CD4-positive, alpha-beta T cell treated with Interleukin-10 for 1 hour (primary cell): Measurements from ENCODE around the gene SLFN14.
"Not testable (repeated sequence)": the region's sequence is repeated elsewhere in the genome, so short reads cannot be mapped to it uniquely, and the experiment has no call there.

Experiments
- DNase-seq: peaks from one replicate; pipeline ENCODE4 v3.0.0-alpha.2; 2020

Gene SLFN14

DNA sequence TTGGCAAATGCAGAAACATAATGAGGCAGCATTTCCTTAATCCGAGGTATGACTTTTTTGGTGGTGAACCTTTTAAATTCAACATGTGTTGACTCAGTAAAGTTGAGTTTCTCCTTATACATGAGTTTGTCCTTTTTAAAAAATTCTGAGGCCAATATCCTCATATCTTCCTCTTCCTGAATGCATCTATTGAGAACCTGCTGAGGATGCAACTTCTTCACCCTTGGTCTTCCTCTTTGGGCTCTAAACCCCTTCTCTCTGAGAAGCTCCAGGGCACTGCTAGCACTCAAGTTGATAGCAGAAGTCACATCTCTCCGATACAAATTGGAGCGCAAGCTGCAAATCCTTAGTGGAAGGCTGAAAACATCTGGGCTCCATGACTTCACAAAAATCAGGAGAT is 3.3 kb downstream of the SLFN14 start:
- DNase-seq, result no peak

GRCh38 chr17:35555691-35556090 is 4.9 kb downstream of the SLFN14 start:
- no peak for DNase-seq

- DNase-seq, result no peak
Observed at GRCh38 chr17:35554668-35555067, 6.0 kb downstream of the SLFN14 start.

- no peak for DNase-seq
Observed at GRCh38 chr17:35553310-35553709, 7.3 kb downstream of the SLFN14 start.

GRCh38 chr17:35548978-35549377 is 11.6 kb downstream of the SLFN14 start:
- no peak for DNase-seq

DNA sequence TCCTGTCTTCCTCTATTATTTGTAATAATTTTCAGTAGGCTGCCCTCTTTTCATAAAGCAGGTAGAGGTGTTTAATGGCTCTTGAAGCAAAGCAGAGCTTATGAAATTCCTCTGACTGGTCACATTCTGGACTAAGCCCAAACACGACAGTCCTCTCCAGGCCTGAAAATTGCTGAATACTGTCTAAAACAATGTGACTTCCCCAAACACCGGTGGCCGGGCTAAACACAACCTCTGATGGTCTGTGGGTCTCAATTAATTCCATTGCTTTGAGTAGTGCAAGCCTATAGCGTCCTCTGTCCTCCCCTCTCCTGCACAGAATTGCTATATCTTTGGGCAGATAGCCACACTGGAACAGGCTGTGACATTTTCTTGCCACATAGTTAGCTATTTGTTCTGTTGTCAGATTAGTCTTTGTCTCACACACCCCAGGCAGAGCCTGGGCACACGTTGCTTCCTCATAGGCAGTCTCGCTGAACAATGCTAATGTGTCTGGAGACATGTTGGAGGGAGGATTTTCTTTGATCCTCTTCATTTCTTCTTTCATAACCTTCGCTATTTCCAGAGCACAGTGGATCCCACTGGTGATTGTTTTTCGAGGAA is 12.3 kb downstream of the SLFN14 start:
- no peak for DNase-seq

DNA sequence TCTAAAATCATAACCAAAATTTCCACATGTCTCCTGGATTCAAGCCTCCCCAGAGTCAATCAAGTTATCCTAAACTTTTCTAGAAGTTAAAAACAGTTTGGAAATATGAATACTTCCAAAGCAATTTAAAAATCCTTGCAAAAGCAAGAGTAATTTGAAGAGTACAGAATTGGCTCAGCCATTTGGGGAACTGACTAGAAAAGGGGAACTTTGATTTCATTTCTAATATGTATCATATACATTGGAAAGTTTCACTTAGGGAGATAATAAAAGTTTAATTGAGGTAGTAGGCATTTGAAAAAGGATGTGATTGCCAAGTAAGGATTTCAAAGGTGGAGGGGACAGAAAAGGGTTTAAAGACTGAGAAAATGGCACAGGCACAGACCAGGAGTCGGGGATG is 14.1 kb downstream of the SLFN14 start:
- no peak for DNase-seq

- DNase-seq, result no peak
Observed at GRCh38 chr17:35545150-35545549, 15.5 kb downstream of the SLFN14 start.

- no peak for DNase-seq
Observed at GRCh38 chr17:35543856-35544255, 16.8 kb downstream of the SLFN14 start.

DNA sequence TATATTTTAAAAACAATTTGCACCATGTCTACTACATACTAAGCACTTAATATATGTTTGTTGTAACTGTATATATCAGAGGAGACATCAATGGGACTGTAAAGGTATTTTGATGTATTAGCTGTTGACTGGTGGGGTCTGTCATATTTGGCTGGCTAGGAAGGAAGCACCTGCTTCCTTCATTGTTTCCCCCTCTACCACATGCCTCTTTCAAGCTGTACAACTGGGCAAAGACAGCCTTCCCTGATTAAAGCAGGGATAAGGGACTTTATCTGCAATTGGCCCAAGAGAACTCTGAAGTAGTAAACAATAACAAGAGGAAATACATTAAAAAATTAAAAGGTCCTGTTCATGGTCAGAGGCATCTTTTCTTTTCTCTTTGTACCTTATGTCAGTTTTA is 17.6 kb downstream of the SLFN14 start:
- no peak for DNase-seq

DNA sequence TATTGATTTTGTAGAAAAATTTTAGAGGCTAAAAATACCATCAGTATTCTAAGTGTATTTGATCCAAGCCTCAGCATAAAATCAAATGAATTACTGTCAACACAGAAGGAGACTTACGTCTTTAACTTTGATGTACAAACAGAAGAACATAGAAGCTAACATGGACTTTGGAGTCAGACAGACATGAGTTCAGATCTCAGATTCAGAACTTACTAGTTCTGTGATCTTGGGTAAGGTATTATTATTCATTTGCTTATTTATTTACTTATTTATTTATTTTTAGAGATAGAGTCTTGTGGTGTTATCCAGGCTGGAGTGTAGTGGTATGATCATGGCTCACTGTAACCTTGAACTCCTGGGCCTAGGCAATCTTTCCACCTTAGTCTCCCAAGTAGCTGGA is 19.2 kb downstream of the SLFN14 start:
- no peak for DNase-seq

GRCh38 chr17:35540589-35541404 is 19.8 kb downstream of the SLFN14 start:
- DNase-seq, result peak; percentile 58

DNA sequence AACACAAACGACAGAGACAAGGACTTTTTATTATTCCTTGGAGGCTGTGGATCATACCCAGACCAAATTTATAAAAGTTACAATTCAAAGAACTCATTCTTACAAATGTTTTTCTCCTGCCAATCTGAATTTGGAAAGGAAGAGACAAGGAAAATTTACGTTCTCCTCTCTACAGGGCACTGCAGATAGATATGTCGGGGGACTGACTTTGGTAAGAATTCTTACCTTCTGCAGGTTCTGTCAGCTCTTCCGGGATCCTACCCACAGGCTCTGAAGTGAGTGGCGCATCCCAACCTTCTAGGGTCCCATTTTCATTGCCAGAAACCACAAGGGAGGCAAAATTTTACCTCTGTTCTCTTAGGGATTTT is 21.0 kb downstream of the SLFN14 start:
- no peak for DNase-seq

DNA sequence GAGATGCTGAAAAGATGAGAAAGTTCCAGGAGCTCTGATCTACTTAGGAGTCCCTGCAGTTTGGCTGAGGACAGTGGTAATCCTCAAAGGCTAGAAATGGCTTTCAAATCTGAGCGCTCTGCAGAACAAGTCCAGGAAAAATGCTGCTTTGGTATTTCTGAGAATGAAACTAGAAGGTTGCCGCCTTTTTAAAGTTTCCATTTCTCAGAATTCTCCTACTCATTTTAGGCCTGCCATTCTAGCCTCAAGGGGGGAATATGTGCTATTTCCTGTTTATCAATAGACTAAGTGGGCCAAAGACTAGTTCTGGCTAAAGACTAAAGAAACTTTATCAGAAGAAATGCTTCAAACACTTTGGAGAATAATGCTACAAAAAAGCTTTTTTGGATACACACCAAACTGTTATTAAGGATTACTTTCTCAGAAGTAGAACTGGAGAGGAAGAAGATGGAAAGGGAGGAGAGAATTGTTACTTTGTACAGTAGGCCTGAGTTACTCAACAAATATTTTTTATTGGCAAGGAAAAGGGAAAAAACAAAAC is 22.9 kb downstream of the SLFN14 start, which contains the start of gene SLFN12L:
TSS of gene SLFN12L (minus strand) at position 78 of the 541 bp plus-strand sequence. CDS start 15,314 bp downstream, outside the sequence.
- DNase-seq, result peak; percentile 75

- no peak for DNase-seq
Observed at GRCh38 chr17:35536664-35537171, 23.9 kb downstream of the SLFN14 start.

GRCh38 chr17:35535406-35535805 is 25.2 kb downstream of the SLFN14 start:
- not testable (repeated sequence) for DNase-seq

GRCh38 chr17:35534576-35535093 is 26.0 kb downstream of the SLFN14 start:
- DNase-seq, result no peak

- DNase-seq, result no peak
Observed at GRCh38 chr17:35531160-35531559, 29.5 kb downstream of the SLFN14 start.

GRCh38 chr17:35529866-35530265 is 30.8 kb downstream of the SLFN14 start:
- peak; percentile 47 for DNase-seq

DNA sequence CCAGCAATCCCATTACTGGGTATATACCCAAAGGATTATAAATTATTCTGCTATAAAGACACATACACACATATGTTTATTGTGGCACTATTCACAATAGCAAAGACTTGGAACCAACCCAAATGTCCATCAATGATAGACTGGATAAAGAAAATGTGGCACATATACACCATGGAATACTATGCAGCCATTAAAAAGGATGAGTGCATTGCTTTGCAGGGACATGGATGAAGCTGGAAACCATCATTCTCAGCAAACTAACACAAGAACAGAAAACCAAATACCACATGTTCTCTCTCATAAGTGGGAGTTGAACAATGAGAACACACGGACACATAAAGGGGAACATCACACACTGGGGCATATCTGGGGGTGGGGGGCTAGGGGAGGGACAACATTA is 31.3 kb downstream of the SLFN14 start:
- not testable (repeated sequence) for DNase-seq

- no peak for DNase-seq
Observed at GRCh38 chr17:35523296-35523695, 37.3 kb downstream of the SLFN14 start.

GRCh38 chr17:35521654-35522256 is 38.9 kb downstream of the SLFN14 start:
- DNase-seq, result peak; percentile 68

- no peak for DNase-seq
Observed at GRCh38 chr17:35521150-35521549, 39.5 kb downstream of the SLFN14 start.
